Activated CD4-positive, alpha-beta T cell treated with anti-CD3 and anti-CD28 coated beads, Interleukin-2, amount 50 U/mL, for 1 hour (primary cell): Measurements from ENCODE around the gene MT1H.

Experiments used
- DNase-seq: peaks from one replicate; pipeline ENCODE4 v3.0.0-alpha.2; 2020

MT1H gene

DNA sequence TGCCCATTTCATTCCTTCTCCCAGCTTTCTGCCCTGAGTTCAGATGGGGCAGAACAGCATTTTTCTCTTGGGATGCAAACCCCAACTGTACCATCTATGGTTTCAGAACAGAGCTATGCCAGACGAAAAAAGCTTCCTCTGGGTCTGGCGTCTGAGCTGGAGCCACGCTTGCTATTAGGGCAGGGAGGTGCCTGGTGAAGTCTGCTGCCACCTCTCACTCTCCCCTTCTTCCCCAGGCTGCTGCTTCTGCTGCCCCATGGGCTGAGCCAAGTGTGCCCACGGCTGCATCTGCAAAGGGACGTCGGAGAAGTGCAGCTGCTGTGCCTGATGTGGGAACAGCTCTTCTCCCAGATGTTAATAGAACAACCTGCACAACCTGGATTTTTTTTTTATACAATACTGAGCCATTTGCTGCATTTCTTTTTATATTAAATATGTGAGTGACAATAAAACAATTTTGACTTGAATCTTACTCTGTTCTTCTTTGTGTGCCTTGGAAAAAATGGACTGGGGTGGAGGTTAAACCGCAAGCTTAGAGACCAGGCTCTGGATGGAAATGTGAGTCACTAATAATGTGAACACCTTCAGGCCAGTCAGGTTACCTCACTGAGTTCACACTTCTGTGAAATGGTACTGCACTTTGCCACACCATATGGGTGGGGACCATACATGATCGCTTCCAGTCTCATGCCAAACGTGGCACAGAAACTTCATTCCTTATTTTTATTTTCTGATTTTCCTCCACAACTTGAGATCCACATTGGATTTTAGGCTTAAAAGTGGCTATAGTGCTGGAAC is 32.8 kb upstream of the MT1H start:
- DNase-seq: no peak

DNA sequence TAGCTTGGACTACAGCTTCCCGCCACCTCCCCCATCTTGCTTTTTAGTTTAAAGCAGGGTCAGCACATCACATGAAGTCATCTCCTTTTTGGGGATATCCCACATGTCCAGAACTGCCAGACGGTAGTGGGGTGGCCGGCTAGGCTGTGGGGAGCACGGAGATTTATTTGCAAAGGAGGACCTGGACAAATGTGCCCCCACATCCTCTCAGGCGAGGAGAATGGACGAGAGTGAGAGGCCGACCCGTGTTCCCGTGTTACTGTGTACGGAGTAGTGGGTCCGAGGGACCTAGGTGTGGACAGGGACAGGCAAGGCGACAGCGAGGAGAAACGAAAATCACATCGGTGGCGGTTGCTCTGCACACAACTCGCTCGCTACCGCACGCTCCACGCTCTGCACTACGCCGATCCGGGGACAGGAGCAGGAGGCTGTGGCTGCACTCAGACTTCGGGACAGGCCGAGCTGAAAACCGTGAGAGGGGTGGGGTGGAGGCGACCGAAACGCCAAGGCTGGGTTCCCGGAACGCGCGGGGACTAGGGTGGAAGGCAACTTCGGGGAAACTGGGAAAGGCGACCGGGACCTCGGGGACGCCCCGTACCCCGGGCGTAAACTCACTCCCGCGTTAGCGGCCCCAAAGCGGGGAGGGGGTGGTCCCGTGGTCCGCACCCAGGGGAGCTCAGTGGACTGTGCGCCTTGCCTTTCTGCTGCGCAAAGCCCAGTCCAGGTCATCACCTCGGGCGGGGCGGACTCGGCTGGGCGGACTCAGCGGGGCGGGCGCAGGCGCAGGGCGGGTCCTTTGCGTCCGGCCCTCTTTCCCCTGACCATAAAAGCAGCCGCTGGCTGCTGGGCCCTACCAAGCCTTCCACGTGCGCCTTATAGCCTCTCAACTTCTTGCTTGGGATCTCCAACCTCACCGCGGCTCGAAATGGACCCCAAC is 31.5 kb upstream of the MT1H start, which contains the start of gene MT1A:
Gene MT1A, plus strand, starts transcription at position 853 of the 937 bp plus-strand sequence. Its CDS starts 73 bp downstream, at position 926.
- no peak for DNase-seq

DNA sequence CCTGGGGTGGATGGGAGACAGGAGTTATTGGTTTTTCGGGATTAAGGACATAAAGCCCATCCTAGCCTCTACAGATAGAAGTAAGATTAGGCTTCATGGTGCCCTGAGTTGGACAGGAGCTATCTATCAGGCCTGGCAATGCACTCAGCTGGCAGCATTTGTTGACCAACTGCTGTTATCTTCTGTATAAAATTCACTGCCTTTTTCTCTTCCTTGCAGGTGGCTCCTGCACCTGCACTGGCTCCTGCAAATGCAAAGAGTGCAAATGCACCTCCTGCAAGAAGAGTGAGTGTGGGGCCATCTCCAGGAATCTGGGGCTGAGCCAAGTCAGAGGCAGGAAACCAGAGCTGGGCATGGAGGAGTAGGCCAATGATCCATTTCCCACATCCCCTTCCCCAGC is 30.6 kb upstream of the MT1H start:
- DNase-seq: no peak

DNA sequence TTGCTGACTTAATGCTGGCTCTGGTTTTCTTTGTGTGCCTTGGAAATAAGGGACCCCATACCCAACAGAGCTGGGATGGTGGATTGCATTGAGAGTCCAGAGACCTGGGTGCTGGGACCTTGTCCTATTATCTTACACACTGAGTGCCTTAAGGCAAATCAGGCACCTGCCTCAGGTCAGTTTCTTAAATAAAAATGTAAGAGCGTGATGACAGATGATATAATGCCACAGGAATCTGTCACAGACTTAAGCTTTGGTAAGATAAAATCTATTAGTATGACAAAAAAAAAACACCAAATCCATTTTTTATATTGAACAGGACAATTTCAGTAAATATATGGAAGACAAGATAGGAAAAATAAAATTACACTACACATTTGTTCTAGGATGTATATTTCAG is 29.5 kb upstream of the MT1H start:
- no peak for DNase-seq

DNA sequence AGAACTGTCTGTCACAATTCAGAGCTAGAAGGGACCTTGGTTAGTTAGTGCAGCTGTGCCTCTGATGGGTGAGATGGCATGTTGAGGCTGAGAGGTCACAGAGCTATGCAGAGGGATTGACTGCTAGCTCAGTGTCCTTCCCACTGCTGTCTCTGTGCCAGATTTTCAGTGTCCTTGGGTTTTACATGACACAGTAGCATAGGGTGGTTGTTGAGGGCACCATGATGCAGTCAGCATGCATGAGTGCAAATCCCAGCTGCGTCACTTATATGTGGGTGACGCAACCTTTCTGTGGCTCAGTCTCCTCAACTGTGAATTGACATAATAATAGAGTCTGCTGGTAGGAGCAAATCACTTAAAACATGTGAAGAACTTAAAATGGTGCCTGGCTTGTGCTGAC is 28.4 kb upstream of the MT1H start:
- DNase-seq: no peak

DNA sequence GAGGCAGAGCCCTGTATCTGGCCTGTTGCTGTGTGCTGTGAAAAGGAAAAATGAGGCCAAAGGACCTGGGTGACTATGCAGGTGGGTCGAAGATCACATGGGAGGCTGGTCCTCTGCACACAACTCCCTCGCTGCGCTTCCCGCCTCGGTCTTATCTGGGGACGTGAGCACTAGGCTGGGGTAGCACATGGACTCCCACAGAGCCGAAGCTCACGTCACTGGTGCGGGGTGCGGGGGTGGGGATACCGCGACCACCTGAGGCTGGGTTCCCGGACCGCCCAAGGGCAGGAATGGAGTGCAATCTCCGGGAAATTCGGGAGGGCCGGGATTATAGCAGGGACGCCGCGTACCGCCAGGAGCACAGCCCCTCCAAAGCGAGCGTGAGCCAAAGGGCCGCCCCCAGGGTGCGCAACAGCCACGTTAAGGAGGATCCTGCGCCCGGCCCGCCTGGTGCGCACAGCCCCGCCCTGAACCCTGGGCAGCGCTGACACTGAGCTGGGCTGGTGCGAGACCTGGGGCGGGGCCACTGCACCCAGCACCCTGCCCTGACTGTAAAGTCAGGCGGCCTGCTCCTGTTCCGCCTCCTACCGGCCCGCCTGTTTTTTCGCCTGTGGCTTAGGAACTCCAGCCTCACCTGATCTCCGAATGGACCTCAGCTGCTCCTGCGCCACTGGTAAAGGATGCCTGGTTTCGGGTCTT is 26.4 kb upstream of the MT1H start:
- peak; percentile 64 for DNase-seq

DNA sequence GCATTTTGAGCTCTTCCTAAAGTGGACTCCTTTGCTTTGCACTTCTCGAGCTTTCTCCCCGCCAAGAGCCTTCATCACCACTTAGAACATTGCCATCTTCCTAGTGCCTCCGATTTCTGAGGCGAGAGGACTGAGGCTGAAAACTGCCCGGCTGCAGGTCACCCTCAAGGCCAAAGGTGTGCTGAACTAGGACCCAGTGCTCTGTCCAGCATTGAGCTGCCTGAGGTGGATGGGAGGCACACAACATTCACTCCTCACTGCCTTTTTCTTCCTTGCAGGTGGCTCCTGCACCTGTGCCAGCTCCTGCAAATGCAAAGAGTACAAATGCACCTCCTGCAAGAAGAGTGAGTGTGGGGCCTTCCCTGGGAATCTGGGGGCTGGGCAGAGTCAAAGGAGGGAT is 25.8 kb upstream of the MT1H start:
- no peak for DNase-seq

DNA sequence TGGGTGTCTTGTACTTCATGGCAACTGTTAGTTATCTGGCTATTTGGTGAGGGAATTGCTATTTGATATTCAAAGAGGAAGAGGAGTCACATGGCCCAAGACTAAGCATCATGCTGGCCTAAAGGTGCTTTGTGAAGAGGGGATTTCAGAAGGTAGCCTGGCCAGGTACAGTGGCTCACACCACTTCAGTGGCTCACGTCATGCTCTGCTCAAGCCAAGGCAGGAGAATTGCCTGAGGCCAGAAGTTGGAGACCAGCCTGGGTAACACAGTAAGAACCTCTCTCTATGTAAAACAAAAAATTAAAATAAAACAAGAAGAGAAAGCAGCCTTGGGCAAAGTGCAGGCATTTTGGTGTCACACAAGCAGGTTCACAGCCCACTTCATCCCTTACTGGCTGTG is 24.3 kb upstream of the MT1H start:
- no peak for DNase-seq

DNA sequence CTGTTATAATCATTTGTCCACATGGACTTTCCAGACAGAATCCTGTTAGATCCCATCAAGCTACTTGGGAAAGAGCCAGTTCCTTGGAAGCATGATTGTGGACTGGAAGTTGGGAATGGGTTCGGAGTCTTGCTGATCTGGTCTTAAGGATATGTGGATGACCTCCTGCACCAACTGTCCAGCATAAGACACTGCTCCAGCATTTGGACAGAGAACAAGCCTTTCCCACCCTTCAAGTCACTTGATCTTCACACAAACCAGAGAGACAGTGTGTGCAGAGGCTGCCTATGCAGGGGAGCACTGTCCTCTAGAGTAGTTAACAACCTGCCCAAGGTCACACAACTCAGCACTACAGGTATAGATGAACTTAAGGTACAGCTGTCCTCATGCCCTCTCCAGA is 23.8 kb upstream of the MT1H start:
- DNase-seq: no peak

DNA sequence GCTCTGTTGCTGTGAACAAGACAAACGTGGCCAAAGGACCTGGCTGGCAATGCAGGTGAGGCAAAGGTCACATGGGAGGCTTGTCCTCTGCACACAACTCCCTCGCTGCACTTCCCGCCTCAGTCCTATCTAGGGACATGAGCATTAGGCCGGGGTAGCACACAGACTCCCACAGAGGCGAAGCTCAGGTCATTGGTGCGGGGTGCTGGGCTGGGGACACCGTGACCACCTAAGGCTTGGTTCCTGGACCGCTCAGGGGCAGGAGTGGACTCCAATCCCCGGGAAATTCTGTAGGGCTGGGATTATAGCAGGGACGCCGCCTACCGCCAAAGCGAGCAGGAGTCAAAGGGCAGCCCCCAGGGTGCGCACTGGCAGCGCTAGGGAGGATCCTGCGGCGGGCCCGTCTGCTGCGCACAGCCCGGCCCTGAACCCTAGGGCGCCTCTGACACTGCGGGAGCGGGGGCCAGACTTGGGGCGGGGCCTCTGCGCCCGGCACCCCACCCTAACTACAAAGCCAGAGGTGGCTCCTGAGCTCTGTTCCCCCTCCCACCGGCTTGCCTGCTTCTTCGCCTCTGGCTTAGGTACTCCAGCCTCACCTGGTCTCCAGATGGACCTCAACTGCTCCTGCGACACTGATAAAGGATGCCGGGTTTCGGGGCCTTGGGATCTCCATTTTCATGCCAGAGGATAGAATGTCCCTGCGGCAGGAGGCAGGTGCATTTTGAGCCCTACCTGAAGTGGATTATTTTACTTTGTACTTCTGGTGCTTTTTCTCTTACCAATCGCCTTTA is 21.8 kb upstream of the MT1H start:
- no peak for DNase-seq

DNA sequence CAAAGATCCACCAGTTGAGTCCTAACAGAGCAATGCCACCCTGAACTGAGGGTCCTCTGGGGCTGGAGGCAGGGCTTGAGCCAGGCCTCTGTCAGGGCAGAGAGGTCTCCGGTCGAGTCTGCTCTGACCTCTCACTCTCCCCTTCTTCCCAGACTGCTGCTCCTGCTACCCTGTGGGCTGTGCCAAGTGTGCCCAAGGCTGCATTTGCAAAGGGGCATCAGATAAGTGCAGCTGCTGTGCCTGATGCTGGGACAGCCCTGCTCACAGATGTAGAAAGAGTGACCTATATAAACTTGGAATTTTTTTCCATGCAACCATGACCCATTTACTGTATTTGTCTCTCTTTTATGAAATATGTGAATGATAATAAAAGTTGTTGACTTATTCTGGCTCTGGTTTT is 20.3 kb upstream of the MT1H start:
- DNase-seq: no peak

DNA sequence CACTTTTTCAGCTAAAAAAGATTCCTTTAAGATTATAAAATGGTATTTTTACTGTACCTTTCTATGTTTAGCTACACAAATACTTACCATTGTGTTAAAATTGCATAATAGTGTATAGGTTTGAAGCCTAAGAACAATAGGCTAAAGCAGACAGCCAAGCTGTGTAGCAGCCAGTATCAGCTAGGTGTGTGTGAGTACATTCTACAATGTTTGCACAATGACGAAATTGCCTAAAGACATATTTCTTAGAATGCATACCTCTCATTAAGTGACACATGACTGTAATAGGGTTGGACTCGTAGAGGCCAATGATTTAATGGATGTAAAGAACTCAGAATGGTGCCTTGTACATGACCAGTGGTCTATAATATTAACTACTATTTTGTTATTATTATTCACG is 19.8 kb upstream of the MT1H start:
- DNase-seq: no peak

DNA sequence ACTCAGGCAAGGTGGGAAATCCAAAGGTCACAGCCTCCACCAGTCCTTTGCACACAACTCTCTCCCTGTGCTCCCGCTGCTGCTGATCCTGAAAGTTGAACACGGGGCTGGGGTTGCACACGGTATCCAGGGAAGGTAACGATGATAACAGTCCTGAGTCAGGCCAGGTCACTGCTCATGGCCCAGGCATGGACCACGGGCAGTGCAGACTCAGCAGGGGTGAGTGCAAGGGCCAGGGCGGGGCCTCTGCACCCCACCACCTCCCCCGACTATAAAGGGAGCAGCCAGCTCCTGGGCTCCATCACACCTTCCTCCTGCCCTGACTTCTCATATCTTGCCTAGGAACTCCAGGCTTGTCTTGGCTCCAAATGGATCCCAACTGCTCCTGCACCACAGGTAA is 18.0 kb upstream of the MT1H start, which contains the start of gene MT1B:
Gene MT1B, plus strand, starts transcription at position 301 of the 400 bp plus-strand sequence. Its CDS starts 68 bp downstream, at position 369.
- DNase-seq: no peak

DNA sequence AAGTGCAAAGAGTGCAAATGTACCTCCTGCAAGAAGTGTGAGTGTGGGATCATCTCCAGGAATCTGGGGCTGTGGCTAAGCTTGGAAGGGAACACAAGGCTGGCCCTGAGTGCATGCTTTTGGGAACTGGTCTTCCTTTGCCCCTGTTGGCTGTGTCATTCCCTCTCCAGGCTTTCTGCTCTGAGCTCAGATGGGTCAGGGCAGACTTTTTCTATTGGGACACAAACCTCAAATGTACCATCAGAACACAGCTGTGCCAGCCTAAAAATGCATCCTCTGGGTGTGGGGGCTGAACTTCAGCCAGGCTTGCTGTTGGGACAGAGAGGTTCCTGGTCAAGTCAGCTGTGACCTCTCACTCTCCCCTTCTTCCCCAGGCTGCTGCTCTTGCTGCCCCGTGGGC is 17.0 kb upstream of the MT1H start:
- DNase-seq: no peak

DNA sequence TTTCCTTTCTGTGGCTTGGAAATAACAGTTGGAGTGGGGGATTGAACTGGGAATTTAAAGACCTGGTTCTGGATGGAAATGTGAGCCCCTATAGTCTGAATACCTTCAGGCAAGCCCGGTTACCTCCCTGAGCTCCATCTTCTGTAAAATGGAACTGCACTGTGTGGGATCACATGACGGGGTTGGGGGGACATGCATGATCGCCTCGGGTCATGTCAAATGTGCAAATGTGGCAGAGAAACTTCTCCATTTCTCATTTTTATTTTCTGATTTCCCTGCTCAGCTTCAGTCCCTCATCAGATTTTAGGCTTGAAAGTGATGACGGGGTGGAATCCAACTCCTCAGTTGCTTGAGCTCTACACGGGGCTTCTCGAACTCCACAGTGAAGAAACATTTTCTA is 16.4 kb upstream of the MT1H start:
- no peak for DNase-seq

DNA sequence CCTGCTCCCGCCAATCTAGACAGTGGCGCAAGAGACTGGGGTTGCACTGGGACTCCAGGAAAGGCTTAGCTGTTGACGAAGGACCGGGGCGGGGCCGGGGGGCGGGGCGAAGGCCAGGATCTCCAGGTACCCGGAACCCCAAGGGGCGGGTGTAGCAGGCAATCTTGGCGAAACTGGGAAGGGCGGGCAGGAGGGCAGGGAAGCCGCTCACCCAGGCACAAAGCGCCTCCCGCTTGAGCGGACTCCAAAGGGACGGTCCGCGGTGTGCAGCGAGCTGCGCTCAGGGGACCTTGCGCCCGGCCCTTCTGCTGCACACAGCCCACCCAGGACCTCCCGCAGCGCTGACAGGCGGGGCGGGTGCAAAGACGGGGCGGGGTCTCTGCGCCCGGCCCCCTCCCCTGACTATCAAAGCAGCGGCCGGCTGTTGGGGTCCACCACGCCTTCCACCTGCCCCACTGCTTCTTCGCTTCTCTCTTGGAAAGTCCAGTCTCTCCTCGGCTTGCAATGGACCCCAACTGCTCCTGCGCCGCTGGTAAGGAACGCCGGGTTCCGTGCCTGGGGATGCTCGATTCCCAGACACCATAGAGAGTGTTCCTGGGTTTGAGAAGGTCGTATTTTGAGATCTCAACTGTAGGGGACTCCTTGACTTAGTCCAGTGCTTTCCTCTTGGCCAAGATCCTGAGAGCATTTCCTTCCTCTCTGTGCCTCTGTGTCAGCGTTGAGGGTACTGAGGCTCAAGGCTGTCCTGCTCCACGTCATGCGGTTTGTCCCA is 11.9 kb upstream of the MT1H start, which contains the start of gene MT1F:
Gene MT1F, plus strand, starts transcription at position 405 of the 772 bp plus-strand sequence. Its CDS starts 100 bp downstream, at position 505.
- DNase-seq: peak; percentile 60

DNA sequence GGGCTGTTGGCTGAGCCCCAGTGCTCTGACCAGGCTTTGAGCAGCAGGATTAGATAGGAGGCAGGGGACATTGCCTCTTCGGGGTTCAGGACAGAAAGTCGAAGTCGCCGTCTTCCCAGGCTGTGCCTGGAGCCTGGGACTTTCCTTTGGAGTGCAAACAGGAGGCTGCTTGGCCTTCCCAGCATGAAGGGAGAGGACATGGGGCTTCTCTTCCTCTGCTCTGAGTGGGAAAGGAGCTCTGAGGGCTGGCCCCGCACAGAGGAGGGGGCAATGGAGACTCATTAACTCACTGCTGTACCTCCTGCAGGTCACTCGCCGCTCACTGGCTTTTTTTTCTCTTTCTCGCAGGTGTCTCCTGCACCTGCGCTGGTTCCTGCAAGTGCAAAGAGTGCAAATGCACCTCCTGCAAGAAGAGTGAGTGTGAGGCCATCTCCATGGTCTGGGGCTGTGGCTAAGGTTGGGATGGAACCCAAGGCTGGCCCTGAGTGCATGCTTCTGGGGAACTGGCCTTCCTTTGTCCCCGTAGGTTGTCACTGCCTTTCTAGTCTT is 11.2 kb upstream of the MT1H start:
- no peak for DNase-seq

DNA sequence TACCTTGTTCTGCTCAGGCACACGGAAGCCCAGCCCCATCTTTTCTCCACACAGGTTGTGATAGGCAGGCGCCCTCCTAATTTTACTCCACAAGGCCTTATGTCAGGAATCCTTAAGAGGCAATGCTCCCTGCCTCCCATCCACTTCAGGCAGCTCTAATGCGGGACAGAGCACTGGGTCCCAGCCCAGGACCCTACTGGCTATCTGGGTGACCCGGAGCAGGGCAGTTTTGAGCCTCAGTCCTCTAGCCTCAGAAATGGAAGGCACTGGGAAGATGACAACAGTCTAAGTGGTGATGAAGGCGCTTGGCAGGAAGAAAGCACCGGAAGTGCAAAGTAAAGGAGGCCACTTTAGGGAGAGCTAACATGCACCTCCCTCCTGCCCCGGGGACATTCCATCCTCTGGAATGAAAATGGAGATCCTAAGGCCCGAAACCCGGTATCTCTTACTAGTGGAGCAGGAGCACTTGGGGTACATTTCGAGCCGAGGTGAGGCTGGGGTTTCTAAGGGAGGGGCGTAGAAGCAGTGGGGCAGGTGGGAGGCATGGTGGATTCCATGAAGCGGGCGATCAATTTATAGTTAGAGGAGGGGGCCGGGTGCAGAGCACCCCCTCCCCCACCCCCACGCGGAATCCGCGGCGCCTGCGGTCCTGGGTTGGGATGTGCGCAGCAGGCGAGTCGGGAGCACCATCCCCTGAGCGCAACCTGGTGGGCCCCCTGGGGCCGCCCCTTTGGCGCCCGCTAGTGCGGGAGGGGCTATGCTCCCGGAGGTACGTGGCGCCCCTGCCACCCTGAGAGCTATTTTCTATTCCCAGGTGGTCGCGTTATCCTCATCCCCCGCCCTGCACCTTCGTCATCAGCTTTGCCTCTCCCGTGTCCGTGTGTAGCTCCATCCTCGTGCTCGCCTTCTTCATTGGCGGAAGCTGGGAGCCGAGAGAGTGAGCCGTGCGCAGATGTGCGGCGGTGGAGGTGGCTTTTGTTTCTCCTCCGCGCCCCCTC is 7.0 kb upstream of the MT1H start:
- DNase-seq: no peak

DNA sequence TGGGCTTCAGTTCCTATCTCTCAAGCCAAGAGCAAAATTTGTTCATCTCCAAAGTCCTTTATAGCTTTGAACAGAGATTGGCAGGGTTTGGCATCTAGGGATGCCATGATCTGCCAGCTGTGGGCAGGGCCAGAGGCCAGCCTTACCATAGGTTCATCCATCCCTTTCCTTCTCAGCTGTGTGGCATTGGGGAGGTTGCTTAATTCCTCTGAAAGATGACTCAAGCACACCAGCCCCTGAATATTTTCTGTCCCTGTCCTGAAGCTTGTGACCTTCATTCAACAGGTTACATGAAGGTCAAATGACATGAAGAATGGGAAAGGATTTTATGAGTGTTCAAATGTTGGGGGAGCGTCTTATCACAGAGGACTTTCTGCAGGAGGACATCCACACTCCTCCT is 5.1 kb upstream of the MT1H start:
- no peak for DNase-seq
